IMR-90 (cell line): ENCODE results near the gene TTC19. TPM values are rescaled to one million over a fixed set of nuclear protein-coding genes. Genes with fewer than 3 reads are reported as not detected.

Experiments
- ATAC-seq: fragments of 200-7000 bp; cut with Tn5 transposase; 2 replicates; pipeline ENCODE4 v1.9.1; 2020; ENCODE audit warnings: low read depth, mild to moderate bottlenecking, moderate library complexity
- BruUV-seq: library from RNA; stranded (reverse); fragments of 400-500 nt; replicated peaks from 2 replicates; lab custom pipeline; 2021; lab: Mats Ljungman, UMichigan
- CTCF ChIA-PET: fragments of 300-600 bp; formaldehyde crosslinking; extraction: SDS; loops from one replicate; lab custom pipeline; 2021; ENCODE audit warnings: antibody characterized with exemption; lab: Yijun Ruan, JAX
- POLR2A ChIA-PET: fragments of 300-600 bp; sonication (Branson Sonifier 250); formaldehyde crosslinking; loops from one replicate; lab custom pipeline; 2022; ENCODE audit warnings: antibody characterized with exemption; ENCODE audit not compliant: unreplicated experiment; lab: Charles Lee
- DNase-seq: peaks from one replicate; pipeline ENCODE4 v3.0.0; 2013
- H2AFZ ChIP-seq: replicated peaks from 2 replicates; pipeline ENCODE3; 2013; ENCODE audit warnings: low read length, mild to moderate bottlenecking; ENCODE audit not compliant: poor library complexity
- H2AK5ac ChIP-seq: 2 replicates; pipeline ENCODE4 v1.6.1; 2013; ENCODE audit warnings: low read depth, low read length, inconsistent platforms
- H2AK9ac ChIP-seq: replicated peaks from 2 replicates; pipeline ENCODE3; 2013; ENCODE audit warnings: mild to moderate bottlenecking, low read depth, low read length, moderate library complexity; ENCODE audit not compliant: poor library complexity
- H2BK120ac ChIP-seq: 2 replicates; pipeline ENCODE4 v1.6.1; 2013; ENCODE audit warnings: low read depth, low read length, inconsistent platforms
- H2BK15ac ChIP-seq: 3 replicates; pipeline ENCODE4 v1.6.1; 2013; ENCODE audit warnings: low read depth, low read length, inconsistent platforms
- H2BK20ac ChIP-seq: 2 replicates; pipeline ENCODE4 v1.6.1; 2013; ENCODE audit warnings: low read depth, mild to moderate bottlenecking, inconsistent platforms, low read length, moderate library complexity
- H2BK5ac ChIP-seq: 2 replicates; pipeline ENCODE4 v1.6.1; 2013; ENCODE audit warnings: mild to moderate bottlenecking, low read depth, low read length, inconsistent platforms; ENCODE audit not compliant: poor library complexity, severe bottlenecking
- H3K14ac ChIP-seq: replicated peaks from 2 replicates; pipeline ENCODE4 v1.6.1; 2013; ENCODE audit warnings: low read depth, low read length, inconsistent platforms
- H3K18ac ChIP-seq: 2 replicates; pipeline ENCODE4 v1.6.1; 2013; ENCODE audit warnings: low read depth, low read length, control low read depth
- H3K23ac ChIP-seq: 2 replicates; pipeline ENCODE4 v1.6.1; 2013; ENCODE audit warnings: low read depth, low read length, inconsistent platforms
- H3K27ac ChIP-seq: 2 replicates; pipeline ENCODE4 v1.5.1; 2013; ENCODE audit warnings: mild to moderate bottlenecking, control low read depth, low read length; ENCODE audit not compliant: insufficient read depth
- H3K27me3 ChIP-seq: 2 replicates; pipeline ENCODE4 v1.6.1; 2013; ENCODE audit warnings: low read length; ENCODE audit not compliant: control insufficient read depth, insufficient read depth
- H3K36me3 ChIP-seq: 2 replicates; pipeline ENCODE4 v1.6.1; 2013; ENCODE audit warnings: low read length, mixed read lengths; ENCODE audit not compliant: control insufficient read depth, insufficient read depth
- H3K4ac ChIP-seq: 2 replicates; pipeline ENCODE4 v1.6.1; 2013; ENCODE audit warnings: low read depth, low read length, inconsistent platforms
- H3K4me1 ChIP-seq: 2 replicates; pipeline ENCODE4 v1.6.1; 2013; ENCODE audit warnings: low read length, mixed read lengths; ENCODE audit not compliant: control insufficient read depth, insufficient read depth
- H3K4me2 ChIP-seq: 2 replicates; pipeline ENCODE4 v1.6.1; 2013; ENCODE audit warnings: low read depth, mild to moderate bottlenecking, control low read depth, low read length, moderate library complexity
- H3K4me3 ChIP-seq: 2 replicates; pipeline ENCODE4 v1.5.1; 2013; ENCODE audit warnings: low read depth, mild to moderate bottlenecking, control low read depth, low read length, moderate library complexity; ENCODE audit not compliant: insufficient read depth
- H3K56ac ChIP-seq: 2 replicates; pipeline ENCODE4 v1.6.1; 2013; ENCODE audit warnings: low read length, inconsistent platforms; ENCODE audit not compliant: insufficient read depth; ENCODE audit errors: extremely low read depth
- H3K79me1 ChIP-seq, 2 experiments: 2 replicates each; pipeline ENCODE4 v1.6.1; 2013; ENCODE audit warnings: low read length in 2 of 2, inconsistent platforms in 1 of 2, low read depth in 1 of 2
- H3K9ac ChIP-seq: 2 replicates; pipeline ENCODE4 v1.6.1; 2013; ENCODE audit warnings: low read depth, low read length, control low read depth
- H3K9me1 ChIP-seq: 2 replicates; pipeline ENCODE4 v1.6.1; 2013; ENCODE audit warnings: low read length, inconsistent platforms; ENCODE audit not compliant: insufficient read depth
- H3K9me3 ChIP-seq: 2 replicates; pipeline ENCODE4 v1.6.1; 2013; ENCODE audit warnings: low read length; ENCODE audit not compliant: control insufficient read depth, insufficient read depth
- H4K20me1 ChIP-seq: 2 replicates; pipeline ENCODE4 v1.6.1; 2013; ENCODE audit warnings: low read length, inconsistent platforms; ENCODE audit not compliant: insufficient read depth
- H4K5ac ChIP-seq: 2 replicates; pipeline ENCODE4 v1.6.1; 2013; ENCODE audit warnings: mild to moderate bottlenecking, low read depth, low read length, control low read depth
- H4K8ac ChIP-seq, 2 experiments: 2 replicates each; pipeline ENCODE4 v1.6.1; 2013; ENCODE audit warnings: low read depth in 2 of 2, low read length in 2 of 2, control low read depth in 1 of 2, inconsistent platforms in 1 of 2
- H4K91ac ChIP-seq: 2 replicates; pipeline ENCODE4 v1.6.1; 2013; ENCODE audit warnings: low read depth, low read length, inconsistent platforms; ENCODE audit not compliant: insufficient read depth
- BHLHE40 ChIP-seq: fragments of 150-350 bp; IDR thresholded peaks from 2 replicates; pipeline ENCODE4 v1.6.1; 2016; ENCODE audit warnings: mild to moderate bottlenecking, low read depth, low read length
- CEBPB ChIP-seq: IDR thresholded peaks from 2 replicates; pipeline ENCODE4 v1.6.1; 2012; ENCODE audit warnings: low read depth, low read length, improper control_type of control experiment
- CHD1 ChIP-seq: IDR thresholded peaks from 2 replicates; pipeline ENCODE4 v1.6.1; 2012; ENCODE audit warnings: low read depth, low read length, improper control_type of control experiment
- ELK1 ChIP-seq: fragments of 150-350 bp; IDR thresholded peaks from 2 replicates; pipeline ENCODE4 v1.6.1; 2016; ENCODE audit warnings: low read depth, mild to moderate bottlenecking, low read length, moderate library complexity, borderline replicate concordance
- FOS ChIP-seq: fragments of 150-350 bp; IDR thresholded peaks from 2 replicates; pipeline ENCODE4 v1.6.1; 2016; ENCODE audit warnings: low read depth, low read length
- MAFK ChIP-seq: IDR thresholded peaks from 2 replicates; pipeline ENCODE4 v1.6.1; 2012; ENCODE audit warnings: low read depth, low read length, improper control_type of control experiment
- MAZ ChIP-seq: IDR thresholded peaks from 2 replicates; pipeline ENCODE4 v1.6.1; 2012; ENCODE audit warnings: low read depth, mild to moderate bottlenecking, low read length, improper control_type of control experiment, moderate library complexity, borderline replicate concordance
- MXI1 ChIP-seq: IDR thresholded peaks from 2 replicates; pipeline ENCODE4 v1.6.1; 2012; ENCODE audit warnings: low read depth, mild to moderate bottlenecking, low read length, moderate library complexity, borderline replicate concordance
- NFE2L2 ChIP-seq: fragments of 150-350 bp; IDR thresholded peaks from 2 replicates; pipeline ENCODE4 v1.6.1; 2016; ENCODE audit warnings: low read depth, mild to moderate bottlenecking, low read length
- POLR2A ChIP-seq: IDR thresholded peaks from 2 replicates; pipeline ENCODE4 v1.6.1; 2012; ENCODE audit warnings: mild to moderate bottlenecking, low read depth, low read length
- RAD21 ChIP-seq: IDR thresholded peaks from 2 replicates; pipeline ENCODE4 v1.6.1; 2012; ENCODE audit warnings: low read length, improper control_type of control experiment
- RCOR1 ChIP-seq: IDR thresholded peaks from 2 replicates; pipeline ENCODE4 v1.6.1; 2012; ENCODE audit warnings: mild to moderate bottlenecking, low read length, improper control_type of control experiment; ENCODE audit not compliant: insufficient replicate concordance
- RFX5 ChIP-seq: IDR thresholded peaks from 2 replicates; pipeline ENCODE4 v1.8.0; 2012; ENCODE audit warnings: low read depth, mild to moderate bottlenecking, low read length, moderate library complexity
- SMC3 ChIP-seq: fragments of 150-350 bp; IDR thresholded peaks from 2 replicates; pipeline ENCODE4 v1.6.1; 2016; ENCODE audit warnings: low read depth, mild to moderate bottlenecking, antibody characterized with exemption, low read length, moderate library complexity
- USF2 ChIP-seq: fragments of 150-350 bp; IDR thresholded peaks from 2 replicates; pipeline ENCODE4 v1.6.1; 2017; ENCODE audit warnings: mild to moderate bottlenecking, antibody characterized with exemption, low read length, low read depth
- WGBS, 2 experiments: methylation state at CpG; one replicate each; pipeline versions ENCODE4 v1.1.5 to v1.1.7; 2013; ENCODE audit warnings: missing lambda C conversion rate in 2 of 2; ENCODE audit not compliant: insufficient read length in 1 of 2; ENCODE audit errors: extremely low coverage in 2 of 2; 5-methylcytosine and 5-hydroxymethylcytosine counted together
- dilution Hi-C: fragments of 300-500 bp; cut with HindIII; formaldehyde crosslinking; loops from one replicate; pipeline ENCODE4 v1.14.3; 2018; ENCODE audit warnings: low sequenced_read_pairs; ENCODE audit not compliant: unreplicated experiment
- in situ Hi-C: fragments of 300-500 bp; cut with MboI; formaldehyde crosslinking; loops from 3 replicates; pipeline ENCODE4 v1.14.3; 2019; ENCODE audit warnings: low sequenced_read_pairs, inconsistent platforms, mixed read lengths
- intact Hi-C: fragments of 100-400 bp; cut with micrococcal nuclease; formaldehyde crosslinking; loops from 2 replicates; pipeline ENCODE4 v1.10.0; 2022
- polyA plus RNA-seq, 3 experiments: library from polyadenylated mRNA; depleted of rRNA; stranded (reverse); fragments of >200 nt; gene quantifications; 2 replicates each; pipeline ENCODE4 v1.2.3, GENCODE V29; 2012; ENCODE audit warnings: low replicate concordance in 1 of 3
- total RNA-seq: library from RNA; depleted of rRNA; stranded (reverse); fragments of >200 nt; gene quantifications from 2 replicates; pipeline ENCODE4 v1.2.3, GENCODE V29; 2012
- TF ChIP-seq, protein P1 (sequence below): conservative IDR thresholded peaks from 2 replicates; pipeline ENCODE4 v1.5.1; 2012; ENCODE audit warnings: mild to moderate bottlenecking, low read depth, low read length, improper control_type of control experiment

Gene TTC19
- total and polyA plus RNA-seq, 2 of the 4 experiments (the other 2 are of a cell fraction): 8.3 to 12.9 TPM

DNA sequence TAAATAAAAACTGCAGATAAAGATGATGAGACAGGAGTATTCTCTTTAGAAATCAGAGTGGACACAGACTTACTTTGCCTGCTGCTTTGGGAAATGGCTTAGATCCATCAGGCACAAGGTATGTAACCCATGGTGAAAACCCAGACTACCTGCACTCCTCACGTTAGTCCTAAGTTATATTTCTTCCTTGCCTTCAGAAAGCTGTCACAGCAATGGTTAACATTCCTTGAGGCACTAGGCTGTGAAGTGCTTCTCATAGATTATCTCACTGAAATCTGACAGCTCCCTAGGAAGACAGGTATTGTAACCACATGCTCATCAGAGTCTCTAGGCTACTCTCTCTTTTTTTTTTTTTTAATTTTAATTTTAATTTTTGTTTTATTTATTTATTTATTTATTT, 21.0 kb upstream of the TTC19 start:
- Histone ChIP-seq H2AK9ac (no peak overlapping the region), H3K56ac (no peak overlapping the region), H3K23ac (no peak overlapping the region), H3K4ac (no peak overlapping the region), H2BK20ac (no peak overlapping the region), H3K4me3 (no peak overlapping the region), H2AK5ac (no peak overlapping the region), H4K5ac (no peak overlapping the region), H2AFZ (no peak overlapping the region), H3K9ac (no peak overlapping the region), H2BK5ac (no peak overlapping the region), H3K27ac (no peak overlapping the region), H3K4me2 (no peak overlapping the region), H4K20me1 (no peaks in the 10 kb centered on the region), H3K79me1 (peaks cover 7 to 29% of the 10 kb centered on the region in 2 experiments; a peak in 3 of 4 replicates), H3K18ac (no peak overlapping the region), H3K9me1 (peaks cover 10% of the 10 kb centered on the region; the same call in 1 of the 2 replicates), H3K36me3 (peaks cover 16% of the 10 kb centered on the region), H3K4me1 (peaks cover 2% of the 10 kb centered on the region), H2BK15ac (no peak overlapping the region), H3K14ac (no peak overlapping the region), H3K9me3 (no peaks in the 10 kb centered on the region), H2BK120ac (no peak overlapping the region), H3K27me3 (no peaks in the 10 kb centered on the region), H4K8ac (no peak overlapping the region), H4K91ac (no peak overlapping the region)
- ATAC-seq (no peak), DNase-seq (no peak)
- no peak for TF ChIP-seq ELK1
- no peak for TF ChIP-seq MAZ
- no peak for TF ChIP-seq CHD1
- TF ChIP-seq USF2: no peak
- TF ChIP-seq, protein P1, sequence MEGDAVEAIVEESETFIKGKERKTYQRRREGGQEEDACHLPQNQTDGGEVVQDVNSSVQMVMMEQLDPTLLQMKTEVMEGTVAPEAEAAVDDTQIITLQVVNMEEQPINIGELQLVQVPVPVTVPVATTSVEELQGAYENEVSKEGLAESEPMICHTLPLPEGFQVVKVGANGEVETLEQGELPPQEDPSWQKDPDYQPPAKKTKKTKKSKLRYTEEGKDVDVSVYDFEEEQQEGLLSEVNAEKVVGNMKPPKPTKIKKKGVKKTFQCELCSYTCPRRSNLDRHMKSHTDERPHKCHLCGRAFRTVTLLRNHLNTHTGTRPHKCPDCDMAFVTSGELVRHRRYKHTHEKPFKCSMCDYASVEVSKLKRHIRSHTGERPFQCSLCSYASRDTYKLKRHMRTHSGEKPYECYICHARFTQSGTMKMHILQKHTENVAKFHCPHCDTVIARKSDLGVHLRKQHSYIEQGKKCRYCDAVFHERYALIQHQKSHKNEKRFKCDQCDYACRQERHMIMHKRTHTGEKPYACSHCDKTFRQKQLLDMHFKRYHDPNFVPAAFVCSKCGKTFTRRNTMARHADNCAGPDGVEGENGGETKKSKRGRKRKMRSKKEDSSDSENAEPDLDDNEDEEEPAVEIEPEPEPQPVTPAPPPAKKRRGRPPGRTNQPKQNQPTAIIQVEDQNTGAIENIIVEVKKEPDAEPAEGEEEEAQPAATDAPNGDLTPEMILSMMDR: no peak
- no peak for TF ChIP-seq POLR2A
- TF ChIP-seq MXI1: no peak
- no peak for TF ChIP-seq CEBPB
- no peak for TF ChIP-seq RFX5
- TF ChIP-seq SMC3: no peak
- no peak for TF ChIP-seq RCOR1
- TF ChIP-seq MAFK: no peak
- TF ChIP-seq FOS: no peak
- TF ChIP-seq BHLHE40: no peak
- TF ChIP-seq RAD21: no peak
- TF ChIP-seq NFE2L2: no peak
- ChIA-PET CTCF (interaction anchor here (1.3 kb wide), 1 partner anchor 34 kb away, joined by 3 read pairs; the partner anchor contains the start of gene ADORA2B), POLR2A (no interaction called here)
- in situ Hi-C loops (no loop called here), intact Hi-C loops (no loop called here), dilution Hi-C loops (no loop called here)
- WGBS, 2 experiments: no CpG with 5 or more reads among the region's 1 CpG
- BruUV-seq: no TSS peak
